H9 (cell line): ENCODE results near the gene CPNE5. TPM values are rescaled to one million over a fixed set of nuclear protein-coding genes. Genes with fewer than 3 reads are reported as not detected.

Experiments
- DNase-seq: peaks from one replicate; pipeline ENCODE4 v3.0.0-alpha.2; 2017
- H2AFZ ChIP-seq: one replicate; pipeline ENCODE4 v1.6.1; 2013; ENCODE audit warnings: mild to moderate bottlenecking, low read length, control low read depth, moderate library complexity
- H2AK5ac ChIP-seq: 2 replicates; pipeline ENCODE4 v1.6.1; 2013; ENCODE audit warnings: low read length, control low read depth, mixed read lengths; ENCODE audit not compliant: insufficient read length
- H2BK120ac ChIP-seq: one replicate; pipeline ENCODE4 v1.6.1; 2013; ENCODE audit warnings: low read depth, mild to moderate bottlenecking, low read length, control low read depth, inconsistent platforms; ENCODE audit not compliant: poor library complexity, severe bottlenecking
- H2BK12ac ChIP-seq: 2 replicates; pipeline ENCODE4 v1.6.1; 2013; ENCODE audit warnings: low read length, control low read depth, mixed read lengths, low read depth; ENCODE audit not compliant: insufficient read length
- H2BK15ac ChIP-seq: 2 replicates; pipeline ENCODE4 v1.6.1; 2013; ENCODE audit warnings: low read depth, low read length, control low read depth
- H2BK20ac ChIP-seq: one replicate; pipeline ENCODE4 v1.6.1; 2013; ENCODE audit warnings: low read depth, mild to moderate bottlenecking, low read length, control low read depth, inconsistent platforms; ENCODE audit not compliant: poor library complexity, severe bottlenecking
- H2BK5ac ChIP-seq: 2 replicates; pipeline ENCODE4 v1.6.1; 2013; ENCODE audit warnings: low read length, control low read depth, mixed read lengths; ENCODE audit not compliant: insufficient read length
- H3K14ac ChIP-seq: 2 replicates; pipeline ENCODE4 v1.6.1; 2013; ENCODE audit warnings: low read length, control low read depth; ENCODE audit not compliant: insufficient read depth
- H3K18ac ChIP-seq: 2 replicates; pipeline ENCODE4 v1.6.1; 2013; ENCODE audit warnings: low read depth, mild to moderate bottlenecking, mixed read lengths, low read length, control low read depth; ENCODE audit not compliant: insufficient read length
- H3K23ac ChIP-seq: 2 replicates; pipeline ENCODE4 v1.6.1; 2013; ENCODE audit warnings: low read length, control low read depth, mixed read lengths, low read depth; ENCODE audit not compliant: insufficient read length
- H3K23me2 ChIP-seq: 2 replicates; pipeline ENCODE4 v1.6.1; 2013; ENCODE audit warnings: low read depth, mild to moderate bottlenecking, mixed read lengths, low read length, control low read depth; ENCODE audit not compliant: insufficient read length, poor library complexity, severe bottlenecking
- H3K27ac ChIP-seq: 2 replicates; pipeline ENCODE4 v1.5.1; 2013; ENCODE audit warnings: low read length, control low read depth, mixed read lengths, low read depth; ENCODE audit not compliant: insufficient read length
- H3K27me3 ChIP-seq: 2 replicates; pipeline ENCODE4 v1.6.1; 2013; ENCODE audit warnings: low read length, control low read depth, inconsistent platforms; ENCODE audit not compliant: insufficient read depth
- H3K4ac ChIP-seq: 2 replicates; pipeline ENCODE4 v1.6.1; 2013; ENCODE audit warnings: low read depth, mild to moderate bottlenecking, control low read depth, inconsistent platforms, low read length, moderate library complexity
- H3K4me1 ChIP-seq: 2 replicates; pipeline ENCODE4 v1.6.1; 2013; ENCODE audit warnings: low read length, control low read depth, inconsistent platforms; ENCODE audit not compliant: insufficient read depth
- H3K4me2 ChIP-seq: 2 replicates; pipeline ENCODE4 v1.6.1; 2013; ENCODE audit warnings: low read length, control low read depth, mixed read lengths; ENCODE audit not compliant: insufficient read length, insufficient read depth
- H3K56ac ChIP-seq: 2 replicates; pipeline ENCODE4 v1.6.1; 2013; ENCODE audit warnings: low read depth, mild to moderate bottlenecking, mixed read lengths, low read length, control low read depth; ENCODE audit not compliant: insufficient read length
- H3K79me1 ChIP-seq: 2 replicates; pipeline ENCODE4 v1.6.1; 2013; ENCODE audit warnings: low read depth, mild to moderate bottlenecking, moderate library complexity, low read length, control low read depth, inconsistent platforms; ENCODE audit not compliant: insufficient read depth, poor library complexity, severe bottlenecking
- H3K79me2 ChIP-seq: 2 replicates; pipeline ENCODE4 v1.6.1; 2013; ENCODE audit warnings: low read length, control low read depth, inconsistent platforms; ENCODE audit not compliant: insufficient read depth
- H3K9ac ChIP-seq: 2 replicates; pipeline ENCODE4 v1.6.1; 2013; ENCODE audit warnings: low read length, control low read depth, mixed read lengths; ENCODE audit not compliant: insufficient read length; ENCODE audit errors: extremely low read depth
- H3K9me3 ChIP-seq: one replicate; pipeline ENCODE4 v1.6.1; 2013; ENCODE audit warnings: low read depth, low read length, inconsistent platforms; ENCODE audit not compliant: control insufficient read depth
- H3T11ph ChIP-seq: one replicate; pipeline ENCODE4 v1.6.1; 2013; ENCODE audit warnings: mild to moderate bottlenecking, low read length, control low read depth, inconsistent platforms
- H4K20me1 ChIP-seq: one replicate; pipeline ENCODE4 v1.6.1; 2013; ENCODE audit not compliant: control insufficient read depth, insufficient read length, insufficient read depth
- H4K5ac ChIP-seq: 2 replicates; pipeline ENCODE4 v1.6.1; 2013; ENCODE audit warnings: low read depth, mild to moderate bottlenecking, mixed read lengths, low read length, control low read depth; ENCODE audit not compliant: insufficient read length
- H4K8ac ChIP-seq: replicated peaks from 2 replicates; pipeline ENCODE4 v1.6.1; 2013; ENCODE audit warnings: low read length, control low read depth, mixed read lengths, low read depth; ENCODE audit not compliant: insufficient read length
- H4K91ac ChIP-seq: 2 replicates; pipeline ENCODE4 v1.6.1; 2013; ENCODE audit warnings: low read depth, mild to moderate bottlenecking, moderate library complexity, mixed read lengths, low read length, control low read depth; ENCODE audit not compliant: insufficient read length
- H3K27ac Mint-ChIP-seq, 3 experiments: 2 replicates in 2 of 3; 3 replicates in 1 of 3; pipeline ENCODE4 v1.8.0; 2020 to 2021; ENCODE audit warnings: mixed read lengths in 3 of 3, mild to moderate bottlenecking in 1 of 3, moderate library complexity in 1 of 3
- H3K27me3 Mint-ChIP-seq: 2 replicates; pipeline ENCODE4 v1.8.0; 2021; ENCODE audit warnings: low read depth, mild to moderate bottlenecking, moderate library complexity, mixed read lengths
- H3K36me3 Mint-ChIP-seq, 3 experiments: 2 replicates in 2 of 3; 3 replicates in 1 of 3; pipeline ENCODE4 v1.8.0; 2020 to 2021; ENCODE audit warnings: low read depth in 3 of 3, mixed read lengths in 3 of 3; ENCODE audit not compliant: insufficient read depth in 1 of 3
- H3K4me1 Mint-ChIP-seq, 2 experiments: 2 replicates each; pipeline ENCODE4 v1.8.0; 2020; ENCODE audit warnings: mixed read lengths in 2 of 2
- H3K4me3 Mint-ChIP-seq, 2 experiments: 2 replicates in 1 of 2; 3 replicates in 1 of 2; pipeline ENCODE4 v1.8.0; 2020 to 2021; ENCODE audit warnings: mild to moderate bottlenecking in 2 of 2, mixed read lengths in 2 of 2, moderate library complexity in 1 of 2
- H3K9me3 Mint-ChIP-seq, 2 experiments: 2 replicates in 1 of 2; 3 replicates in 1 of 2; pipeline ENCODE4 v1.8.0; 2020; ENCODE audit warnings: mild to moderate bottlenecking in 2 of 2, mixed read lengths in 2 of 2, moderate library complexity in 1 of 2
- CTCF ChIP-seq: fragments of 200-600 bp; sonication (generic); conservative IDR thresholded peaks from 3 replicates; pipeline ENCODE4 v1.8.0; 2021; ENCODE audit warnings: antibody characterized with exemption, mild to moderate bottlenecking
- WGBS: extraction: QIAGEN DNeasy Blood & Tissue Kit; methylation state at CpG from one replicate; pipeline ENCODE4 v1.1.7; 2013; ENCODE audit warnings: missing lambda C conversion rate, low lambda C conversion rate, mixed read lengths; ENCODE audit not compliant: insufficient read length; ENCODE audit errors: extremely low coverage; 5-methylcytosine and 5-hydroxymethylcytosine counted together
- total RNA-seq: library from RNA; stranded (reverse); gene quantifications from 2 replicates; pipeline ENCODE4 v1.2.1, GENCODE V29; 2021

CPNE5 gene
- total RNA-seq, 1 experiment from 2014 or later: 0.52 TPM

- Histone ChIP-seq H3K9me3 (no peaks in the 10 kb centered on the region), H3K4me1 (no peaks in the 10 kb centered on the region), H4K5ac (no peak overlapping the region), H4K8ac (no peak overlapping the region), H3K18ac (no peak overlapping the region), H2BK12ac (no peak overlapping the region), H4K91ac (no peak overlapping the region), H3K23ac (no peak overlapping the region), H3K23me2 (no peaks in the 10 kb centered on the region), H2BK5ac (no peak overlapping the region), H3K79me1 (no peaks in the 10 kb centered on the region), H2AK5ac (no peak overlapping the region), H2AFZ (no peak overlapping the region), H3K27ac (no peak overlapping the region), H3K4ac (no peak overlapping the region), H2BK120ac (no peak overlapping the region), H3K79me2 (no peaks in the 10 kb centered on the region), H3K27me3 (no peaks in the 10 kb centered on the region), H3K9ac (no peak overlapping the region), H3K14ac (no peak overlapping the region), H3K56ac (no peak overlapping the region), H2BK15ac (no peak overlapping the region), H3T11ph (no peak overlapping the region), H3K4me2 (no peak overlapping the region), H2BK20ac (no peak overlapping the region), H4K20me1 (no peaks in the 10 kb centered on the region)
- TF ChIP-seq CTCF: no peak
- no peak overlapping the region for H3K4me3 Mint-ChIP-seq
- H3K9me3 Mint-ChIP-seq: no peaks in the 10 kb centered on the region
- WGBS: no CpG with 5 or more reads among the region's 10 CpGs
- no peaks in the 10 kb centered on the region; a peak in 1 of 7 replicates for H3K36me3 Mint-ChIP-seq
- peaks cover 15 to 39% of the 10 kb centered on the region in 2 experiments for H3K4me1 Mint-ChIP-seq
- peaks cover 2% of the 10 kb centered on the region for H3K27me3 Mint-ChIP-seq
- no peak for DNase-seq
- H3K27ac Mint-ChIP-seq: no peak overlapping the region
Observed at GRCh38 chr6:36766399-36766945, 72.8 kb downstream of the CPNE5 start.
